ENCODE measurements around the gene IGF2BP1.
A peak's percentile ranks its signal among the peaks of the same experiment; 100 is the strongest.

IGF2BP1 gene

GRCh38 chr17:48990882-48991357 lies 6.3 kb upstream of the IGF2BP1 start:
- CTCF ChIA-PET: no interaction called here
- H3K27ac Mint-ChIP-seq: no peak overlapping the region
- peaks cover 56% of the 10 kb centered on the region for H3K27me3 Mint-ChIP-seq
- H3K4me1 Mint-ChIP-seq: peaks cover 7% of the 10 kb centered on the region
- no peak for DNase-seq
- no peak overlapping the region for H3K4me3 Mint-ChIP-seq
- H3K36me3 Mint-ChIP-seq: no peaks in the 10 kb centered on the region
- H3K9me3 Mint-ChIP-seq: no peaks in the 10 kb centered on the region

DNA sequence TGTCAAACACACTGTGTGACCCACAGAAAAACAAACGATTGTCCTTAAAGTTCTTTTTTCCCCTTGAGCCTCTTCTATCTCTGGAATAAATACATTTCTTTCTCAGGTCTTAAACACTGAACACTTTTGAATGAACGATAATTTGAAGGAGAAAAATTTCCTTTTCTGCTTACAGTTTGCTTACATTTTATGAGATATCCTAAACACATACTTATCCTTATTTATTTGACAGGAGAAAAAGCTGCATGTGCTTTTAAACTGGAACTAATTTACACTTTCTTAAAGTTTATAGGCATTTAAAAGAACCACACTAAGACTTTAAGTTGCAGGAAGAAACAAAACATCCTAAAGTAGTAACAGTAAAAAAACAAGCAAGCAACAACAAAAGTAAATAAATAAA lies 4.7 kb upstream of the IGF2BP1 start:
- no peak for DNase-seq
- H3K27me3 Mint-ChIP-seq: peaks cover 70% of the 10 kb centered on the region
- peaks cover 19% of the 10 kb centered on the region for H3K4me1 Mint-ChIP-seq
- H3K36me3 Mint-ChIP-seq: peaks cover 1% of the 10 kb centered on the region
- H3K27ac Mint-ChIP-seq: no peak overlapping the region
- no peaks in the 10 kb centered on the region for H3K9me3 Mint-ChIP-seq
- CTCF ChIA-PET: no interaction called here
- H3K4me3 Mint-ChIP-seq: no peak overlapping the region

- H3K27ac Mint-ChIP-seq: no peak overlapping the region
- CTCF ChIA-PET: no interaction called here
- H3K4me3 Mint-ChIP-seq: no peak overlapping the region
- H3K9me3 Mint-ChIP-seq: no peaks in the 10 kb centered on the region
- H3K4me1 Mint-ChIP-seq: peaks cover 27% of the 10 kb centered on the region
- no peak for DNase-seq
- H3K36me3 Mint-ChIP-seq: peaks cover 1% of the 10 kb centered on the region
- H3K27me3 Mint-ChIP-seq: peaks cover 79% of the 10 kb centered on the region
Measured at GRCh38 chr17:48993305-48993704, 3.9 kb upstream of the IGF2BP1 start.

DNA sequence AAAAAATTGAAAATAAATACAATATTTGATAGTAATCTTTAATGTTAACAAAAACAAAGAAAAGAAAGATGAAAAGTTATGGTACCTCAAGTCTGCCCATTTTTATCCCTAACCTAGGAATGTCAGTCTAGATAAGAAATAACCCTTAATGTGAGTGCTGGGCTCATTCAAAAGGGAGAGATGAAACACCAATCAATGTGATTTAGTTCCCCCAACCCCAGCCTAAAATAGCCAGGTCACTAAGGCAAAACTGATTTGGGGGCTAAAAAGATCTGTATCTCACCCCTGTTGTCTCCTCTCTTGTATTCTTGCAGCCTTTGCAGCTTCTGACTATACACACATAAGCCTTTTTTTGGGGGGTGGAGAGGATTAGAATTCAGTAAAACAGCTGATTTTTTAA lies 3.2 kb upstream of the IGF2BP1 start:
- H3K4me3 Mint-ChIP-seq: no peak overlapping the region
- H3K27ac Mint-ChIP-seq: no peak overlapping the region
- CTCF ChIA-PET: no interaction called here
- peaks cover 32% of the 10 kb centered on the region for H3K4me1 Mint-ChIP-seq
- no peaks in the 10 kb centered on the region for H3K9me3 Mint-ChIP-seq
- peaks cover 79% of the 10 kb centered on the region for H3K27me3 Mint-ChIP-seq
- DNase-seq: no peak
- H3K36me3 Mint-ChIP-seq: peaks cover 1% of the 10 kb centered on the region

DNA sequence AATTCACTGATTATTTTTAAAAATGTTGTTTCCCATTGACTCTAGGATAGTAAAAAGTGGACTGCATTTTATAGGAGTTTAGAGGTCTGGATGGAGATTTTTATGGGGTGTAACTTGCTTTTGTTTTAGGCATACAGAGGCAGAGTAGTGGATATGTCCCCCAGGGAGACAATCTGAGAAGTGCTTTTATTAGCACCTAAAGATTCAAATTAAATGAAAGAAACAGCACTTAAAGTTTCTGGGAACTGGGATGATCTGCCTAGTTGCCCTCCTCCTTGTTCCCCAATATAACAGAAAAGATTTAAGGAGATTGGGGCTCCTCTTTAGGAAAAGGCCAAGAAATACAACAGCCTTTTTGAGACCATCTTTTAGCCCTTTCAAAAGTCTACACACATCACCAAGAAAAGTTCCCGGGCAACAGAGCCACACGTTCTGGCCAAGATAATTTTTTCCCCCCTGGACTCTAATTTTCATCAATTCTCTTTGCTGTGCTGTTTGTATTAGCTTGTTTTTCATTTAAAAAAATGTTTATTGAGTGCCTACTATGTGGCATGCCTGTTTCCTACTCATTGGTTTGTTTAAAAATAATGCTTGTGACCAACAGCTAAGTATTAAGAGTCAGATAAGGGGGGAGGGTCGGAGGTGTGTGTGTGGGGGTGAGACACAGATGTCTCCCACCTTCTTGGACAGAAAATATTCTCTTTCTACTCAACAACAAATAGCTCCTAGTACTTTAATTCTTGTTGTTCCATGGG lies 2.5 kb upstream of the IGF2BP1 start:
- DNase-seq: no peak
- Mint-ChIP-seq H3K4me3 (peak overlapping the region; percentile 16), H3K27ac (no peak overlapping the region), H3K36me3 (peaks cover 1% of the 10 kb centered on the region), H3K9me3 (no peaks in the 10 kb centered on the region), H3K27me3 (peaks cover 85% of the 10 kb centered on the region), H3K4me1 (peaks cover 32% of the 10 kb centered on the region)
- CTCF ChIA-PET: interaction anchor here (1.1 kb wide), 1 partner anchor 271 kb away, joined by 5 read pairs; no protein-coding TSS in a partner anchor

- CTCF ChIA-PET: interaction anchor here (1.1 kb wide), 1 partner anchor 271 kb away, joined by 5 read pairs; no protein-coding TSS in a partner anchor
- Mint-ChIP-seq H3K4me3 (peak overlapping the region; percentile 16), H3K27me3 (peaks cover 85% of the 10 kb centered on the region), H3K4me1 (peaks cover 32% of the 10 kb centered on the region), H3K36me3 (peaks cover 1% of the 10 kb centered on the region), H3K9me3 (no peaks in the 10 kb centered on the region), H3K27ac (no peak overlapping the region)
- no peak for DNase-seq
Measured at GRCh38 chr17:48995304-48995973, 1.7 kb upstream of the IGF2BP1 start.

DNA sequence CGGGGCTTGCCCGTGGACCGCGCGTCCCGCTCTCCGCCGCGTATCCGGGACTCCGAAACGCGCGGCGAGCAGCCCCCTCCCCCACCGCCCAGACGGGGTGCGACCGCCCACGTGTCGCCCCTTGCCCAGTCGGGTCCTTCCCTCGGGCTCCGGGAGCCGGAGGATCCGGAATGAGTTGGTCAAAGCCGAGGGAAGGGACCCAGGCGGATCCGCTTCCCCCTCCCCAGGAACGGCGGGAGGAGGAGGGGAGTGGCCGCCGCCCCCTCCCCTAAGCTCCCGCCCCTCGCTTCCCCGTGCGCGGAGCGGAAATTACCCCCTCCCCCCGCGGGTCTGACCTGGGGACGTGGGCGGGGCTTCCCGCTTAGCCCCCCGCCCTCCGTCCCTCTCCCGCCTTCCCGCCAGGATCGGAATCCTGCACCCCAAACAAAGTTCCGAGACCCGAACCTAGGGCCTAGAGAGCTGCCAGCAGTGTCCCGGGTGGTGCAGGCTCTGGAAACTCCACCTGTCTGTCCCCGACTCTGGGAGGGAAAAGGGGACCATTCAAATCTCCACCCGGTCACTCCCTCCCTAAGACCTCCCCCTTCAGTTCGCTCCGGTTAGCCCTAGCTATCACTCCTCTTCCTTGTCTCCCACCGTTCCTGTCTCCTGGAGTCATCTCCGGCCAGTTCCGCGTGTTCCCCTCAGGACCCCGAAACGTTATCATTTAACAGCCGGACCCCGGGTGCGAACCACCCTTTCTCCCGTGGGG lies 1.0 kb upstream of the IGF2BP1 start:
- DNase-seq: peak; percentile 22
- Mint-ChIP-seq H3K27me3 (peaks cover 85% of the 10 kb centered on the region), H3K4me1 (peaks cover 32% of the 10 kb centered on the region), H3K36me3 (peaks cover 1% of the 10 kb centered on the region), H3K4me3 (peak overlapping the region; percentile 60), H3K27ac (peak overlapping the region; percentile 55), H3K9me3 (no peaks in the 10 kb centered on the region)
- CTCF ChIA-PET: no interaction called here

GRCh38 chr17:48996722-48997102 lies 473 bp upstream of the IGF2BP1 start:
- peaks cover 32% of the 10 kb centered on the region for H3K4me1 Mint-ChIP-seq
- no peak for DNase-seq
- H3K4me3 Mint-ChIP-seq: peak overlapping the region; percentile 60
- peak overlapping the region; percentile 49 for H3K27ac Mint-ChIP-seq
- CTCF ChIA-PET: no interaction called here
- H3K9me3 Mint-ChIP-seq: no peaks in the 10 kb centered on the region
- peaks cover 1% of the 10 kb centered on the region for H3K36me3 Mint-ChIP-seq
- peaks cover 91% of the 10 kb centered on the region for H3K27me3 Mint-ChIP-seq

GRCh38 chr17:48997827-48998586 lies 822 bp downstream of the IGF2BP1 start:
- no peak for DNase-seq
- Mint-ChIP-seq H3K36me3 (peaks cover 1% of the 10 kb centered on the region), H3K27ac (peak overlapping the region; percentile 51), H3K4me3 (peak overlapping the region; percentile 33), H3K9me3 (no peaks in the 10 kb centered on the region), H3K27me3 (peaks cover 94% of the 10 kb centered on the region), H3K4me1 (peaks cover 32% of the 10 kb centered on the region)
- CTCF ChIA-PET: no interaction called here

DNA sequence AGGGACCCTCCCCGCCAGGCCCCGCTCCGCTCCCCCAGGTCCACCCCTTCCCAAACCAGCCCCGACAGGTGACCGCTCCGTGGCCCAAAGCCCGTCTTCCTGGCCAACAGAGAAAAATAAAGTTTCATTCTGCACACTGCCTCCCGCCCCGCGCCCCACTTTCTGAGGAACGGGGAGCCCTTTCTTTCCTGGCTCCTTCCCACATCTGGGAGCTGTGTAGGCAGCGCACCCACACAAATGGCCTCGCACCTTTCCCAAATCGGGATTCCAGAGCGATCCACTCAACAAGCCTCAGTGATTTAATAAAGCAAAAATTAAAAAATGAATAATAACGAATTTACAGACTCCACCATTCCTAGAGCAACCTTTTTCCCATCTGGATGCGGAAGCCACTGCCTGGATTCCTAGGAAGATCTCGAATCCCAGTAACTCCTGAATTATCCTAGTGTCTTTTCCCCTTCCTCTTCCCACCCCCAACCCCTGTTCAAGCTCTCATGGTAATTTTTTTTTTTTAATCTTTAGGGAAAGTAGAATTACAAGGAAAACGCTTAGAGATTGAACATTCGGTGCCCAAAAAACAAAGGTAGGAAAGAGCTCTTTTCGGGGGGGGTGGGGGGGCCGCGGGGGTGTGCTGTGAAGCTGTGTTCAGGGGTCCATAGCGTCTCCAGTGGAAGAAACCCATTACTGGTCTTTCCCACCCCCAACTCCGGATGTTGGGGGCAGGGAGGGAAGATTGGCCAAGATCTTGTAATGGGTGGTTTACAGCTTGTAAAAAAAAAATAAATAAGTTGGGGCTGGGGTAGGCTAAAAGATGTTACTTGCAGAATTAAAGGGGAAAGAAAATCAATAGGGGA lies 1.6 kb downstream of the IGF2BP1 start:
- no peak overlapping the region for H3K27ac Mint-ChIP-seq
- no peak for DNase-seq
- peaks cover 32% of the 10 kb centered on the region for H3K4me1 Mint-ChIP-seq
- H3K36me3 Mint-ChIP-seq: peaks cover 1% of the 10 kb centered on the region
- H3K9me3 Mint-ChIP-seq: no peaks in the 10 kb centered on the region
- H3K4me3 Mint-ChIP-seq: no peak overlapping the region
- CTCF ChIA-PET: no interaction called here
- peaks cover 97% of the 10 kb centered on the region for H3K27me3 Mint-ChIP-seq

DNA sequence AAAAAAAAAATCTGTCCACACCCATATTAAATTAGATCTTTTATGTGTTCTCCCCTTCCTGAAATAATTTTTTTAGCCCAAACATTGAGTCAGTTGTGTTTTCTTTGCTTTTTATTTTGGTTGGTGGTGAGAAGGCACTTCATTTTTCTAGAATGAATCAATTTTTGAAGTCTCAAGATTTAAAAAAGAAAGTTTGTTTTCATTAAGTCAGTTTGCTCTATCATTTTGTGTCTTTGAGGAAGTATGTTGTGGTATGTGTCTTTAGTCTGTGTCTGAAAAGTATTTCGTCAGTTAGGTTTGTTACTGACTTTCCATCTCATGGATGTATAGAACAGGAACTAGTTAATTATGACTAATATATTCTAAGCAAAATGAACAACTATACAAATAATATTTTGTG lies 3.8 kb downstream of the IGF2BP1 start:
- peaks cover 25% of the 10 kb centered on the region for H3K4me1 Mint-ChIP-seq
- H3K27me3 Mint-ChIP-seq: peaks cover 97% of the 10 kb centered on the region
- peaks cover 1% of the 10 kb centered on the region for H3K36me3 Mint-ChIP-seq
- no peaks in the 10 kb centered on the region for H3K9me3 Mint-ChIP-seq
- no peak overlapping the region for H3K27ac Mint-ChIP-seq
- DNase-seq: no peak
- no peak overlapping the region for H3K4me3 Mint-ChIP-seq
- CTCF ChIA-PET: no interaction called here

DNA sequence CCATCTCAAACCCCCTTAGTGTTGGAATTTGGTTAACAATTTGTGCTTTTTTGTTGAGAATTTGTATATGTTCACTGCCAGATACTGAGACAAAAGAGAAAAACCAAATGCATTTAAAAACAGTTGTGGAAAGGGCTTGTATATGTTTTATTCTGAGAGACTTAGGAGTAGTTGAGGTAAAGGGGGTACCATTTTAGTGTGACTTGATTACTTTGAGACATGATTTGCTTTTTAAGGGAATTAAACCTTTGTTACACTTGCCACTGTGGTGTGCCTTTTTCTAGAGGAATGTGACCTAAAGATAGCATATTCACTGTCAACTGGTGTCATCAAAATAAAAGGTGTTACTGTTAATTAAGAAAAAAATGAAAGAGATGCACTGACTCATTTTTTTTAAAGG lies 4.5 kb downstream of the IGF2BP1 start:
- CTCF ChIA-PET: no interaction called here
- peaks cover 20% of the 10 kb centered on the region for H3K4me1 Mint-ChIP-seq
- no peak for DNase-seq
- H3K4me3 Mint-ChIP-seq: no peak overlapping the region
- no peak overlapping the region for H3K27ac Mint-ChIP-seq
- peaks cover 97% of the 10 kb centered on the region for H3K27me3 Mint-ChIP-seq
- H3K36me3 Mint-ChIP-seq: no peaks in the 10 kb centered on the region
- no peaks in the 10 kb centered on the region for H3K9me3 Mint-ChIP-seq

GRCh38 chr17:49002331-49002730 lies 5.1 kb downstream of the IGF2BP1 start:
- CTCF ChIA-PET: no interaction called here
- Mint-ChIP-seq H3K36me3 (no peaks in the 10 kb centered on the region), H3K27ac (no peak overlapping the region), H3K4me1 (peaks cover 14% of the 10 kb centered on the region), H3K9me3 (no peaks in the 10 kb centered on the region), H3K4me3 (no peak overlapping the region), H3K27me3 (peaks cover 97% of the 10 kb centered on the region)
- DNase-seq: no peak
